VCaP (cell line): ENCODE results near the gene PRPF6.
A peak's percentile ranks its signal among the peaks of the same experiment; 100 is the strongest.

ENCODE experiments used
- H3K27ac ChIP-seq: fragments of 450-650 bp; 2 replicates; pipeline ENCODE4 v1.5.1; 2017
- TF ChIP-seq, protein P1 (sequence below): fragments of 450-650 bp; conservative IDR thresholded peaks from 2 replicates; pipeline ENCODE4 v1.5.1; 2017; ENCODE audit warnings: mild to moderate bottlenecking, moderate library complexity

Gene PRPF6

DNA sequence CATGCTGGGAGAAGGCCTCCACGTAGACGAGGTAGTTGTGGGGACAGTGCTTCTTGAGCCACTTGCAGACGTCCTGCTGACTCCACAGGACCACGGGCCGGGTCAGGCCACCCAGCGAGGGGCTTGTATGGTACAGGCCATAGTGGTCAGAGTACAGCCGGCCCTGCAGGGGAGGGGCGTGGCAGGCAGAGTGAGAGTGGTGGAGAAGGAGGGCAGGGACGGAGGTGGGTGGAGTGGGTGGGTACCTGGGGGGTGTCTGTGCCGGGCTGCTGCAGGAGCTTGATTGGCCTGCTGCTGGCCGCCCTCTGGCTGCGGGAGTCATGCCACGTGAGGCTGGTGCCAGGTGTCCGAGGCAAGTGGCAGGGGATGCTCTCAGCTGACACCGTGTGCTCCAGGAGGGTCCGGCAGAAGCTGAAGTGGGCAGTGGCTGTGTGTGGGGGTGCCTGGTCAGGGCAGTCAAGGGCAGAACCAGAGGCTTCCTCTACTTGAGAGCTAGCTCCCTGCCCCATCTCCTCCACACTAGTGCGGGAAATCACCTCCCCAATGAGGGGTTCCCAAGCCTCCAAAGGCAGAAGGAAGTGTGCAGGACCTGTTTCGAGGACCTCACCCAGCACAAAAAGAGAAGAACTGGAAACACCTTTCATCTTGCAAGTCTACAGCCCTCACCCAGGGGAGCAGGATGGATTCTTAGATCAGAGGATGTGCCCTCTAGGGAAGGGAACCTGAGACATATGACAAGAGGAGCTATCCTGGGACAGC, 3.8 kb upstream of the PRPF6 start:
- peak overlapping the region; percentile 100 for H3K27ac ChIP-seq
- TF ChIP-seq, protein P1, sequence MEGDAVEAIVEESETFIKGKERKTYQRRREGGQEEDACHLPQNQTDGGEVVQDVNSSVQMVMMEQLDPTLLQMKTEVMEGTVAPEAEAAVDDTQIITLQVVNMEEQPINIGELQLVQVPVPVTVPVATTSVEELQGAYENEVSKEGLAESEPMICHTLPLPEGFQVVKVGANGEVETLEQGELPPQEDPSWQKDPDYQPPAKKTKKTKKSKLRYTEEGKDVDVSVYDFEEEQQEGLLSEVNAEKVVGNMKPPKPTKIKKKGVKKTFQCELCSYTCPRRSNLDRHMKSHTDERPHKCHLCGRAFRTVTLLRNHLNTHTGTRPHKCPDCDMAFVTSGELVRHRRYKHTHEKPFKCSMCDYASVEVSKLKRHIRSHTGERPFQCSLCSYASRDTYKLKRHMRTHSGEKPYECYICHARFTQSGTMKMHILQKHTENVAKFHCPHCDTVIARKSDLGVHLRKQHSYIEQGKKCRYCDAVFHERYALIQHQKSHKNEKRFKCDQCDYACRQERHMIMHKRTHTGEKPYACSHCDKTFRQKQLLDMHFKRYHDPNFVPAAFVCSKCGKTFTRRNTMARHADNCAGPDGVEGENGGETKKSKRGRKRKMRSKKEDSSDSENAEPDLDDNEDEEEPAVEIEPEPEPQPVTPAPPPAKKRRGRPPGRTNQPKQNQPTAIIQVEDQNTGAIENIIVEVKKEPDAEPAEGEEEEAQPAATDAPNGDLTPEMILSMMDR: no peak

DNA sequence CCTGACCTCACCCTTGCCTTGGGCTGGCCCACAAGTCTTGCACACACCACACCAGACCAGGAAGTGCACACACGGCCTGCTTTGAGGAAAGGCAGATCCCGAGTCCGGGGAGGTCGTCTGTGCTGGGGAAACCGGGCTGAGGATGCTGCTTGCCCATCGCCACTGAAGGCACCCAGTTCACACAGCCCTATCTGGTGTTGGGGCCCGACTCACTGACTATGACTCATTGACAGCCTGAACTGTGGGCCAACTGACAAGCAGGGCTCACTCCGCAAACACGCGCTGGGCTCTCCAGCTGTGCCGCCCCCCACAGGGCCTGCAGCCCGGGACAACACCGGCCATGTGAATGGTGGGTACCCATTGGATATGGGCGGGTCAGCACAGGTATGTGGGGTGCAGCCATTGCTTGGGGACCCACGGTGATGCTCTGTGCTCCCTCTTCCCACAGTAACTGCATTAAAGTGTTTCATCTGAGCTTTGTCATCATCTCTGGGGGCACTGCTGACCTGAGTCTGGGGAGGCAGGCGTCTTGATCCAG, 3.1 kb upstream of the PRPF6 start:
- peak overlapping the region; percentile 100 for H3K27ac ChIP-seq
- TF ChIP-seq, protein P1: no peak

DNA sequence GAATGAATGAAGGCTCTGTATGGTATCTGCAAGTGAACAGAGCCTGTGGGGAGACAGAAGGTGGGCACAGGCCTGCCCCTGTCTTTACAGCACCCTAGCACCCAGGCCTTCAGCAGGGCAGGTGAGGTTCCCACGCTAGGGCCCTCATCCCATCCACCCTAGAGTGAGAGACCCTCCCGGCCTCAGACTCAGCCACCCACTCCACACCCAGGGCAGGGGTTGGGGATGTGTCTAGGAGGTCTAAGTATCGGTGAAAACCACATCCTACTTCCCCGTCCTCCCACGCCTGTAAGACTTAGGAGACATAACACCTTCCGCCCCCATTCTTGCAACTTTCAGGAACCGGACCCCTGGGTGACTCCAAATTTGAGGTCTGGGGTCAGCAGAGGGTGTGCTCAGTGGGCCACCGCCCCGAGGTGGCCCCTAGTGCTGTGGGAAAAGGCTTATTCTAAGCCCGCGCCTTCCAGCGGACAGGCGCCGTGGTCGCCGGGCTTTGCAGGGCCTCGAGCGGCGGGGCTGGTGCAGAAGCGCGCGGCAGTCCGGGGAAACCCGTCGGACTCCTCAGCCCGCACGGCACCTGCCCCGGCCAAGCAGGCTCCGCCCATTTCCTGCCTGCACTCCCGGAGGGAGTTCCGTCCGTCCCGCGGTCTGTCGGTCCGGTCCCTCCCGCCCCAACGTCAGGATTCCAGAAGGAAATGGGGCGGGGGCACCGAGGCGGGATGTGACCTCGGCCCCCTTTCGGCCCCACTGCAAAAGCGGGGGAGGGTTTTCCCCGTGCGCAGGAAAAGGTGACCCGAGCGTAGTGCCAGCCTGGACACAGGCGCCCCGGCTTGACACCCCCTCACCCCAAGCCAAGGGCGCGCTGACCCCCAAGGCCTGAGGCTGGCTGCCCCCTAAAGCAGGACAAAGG, 2.4 kb upstream of the PRPF6 start:
- peak overlapping the region; percentile 100 for H3K27ac ChIP-seq
- TF ChIP-seq, protein P1: no peak

DNA sequence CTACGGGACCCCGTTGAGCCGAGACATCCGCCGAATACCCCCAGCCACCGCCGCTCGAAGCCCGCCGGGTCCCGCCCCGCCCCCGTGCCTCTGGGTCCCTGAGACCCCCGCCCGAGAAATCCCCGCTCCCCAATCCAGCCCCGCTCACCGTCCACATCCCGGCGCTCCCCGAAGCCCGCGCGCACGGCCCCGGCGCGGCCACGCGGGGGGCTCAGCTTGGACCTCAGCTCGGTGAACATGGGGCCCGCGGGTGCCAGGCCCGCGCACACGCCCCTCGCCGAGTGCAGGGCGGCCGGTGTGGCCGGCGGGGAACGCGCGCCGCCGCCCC, 1.7 kb upstream of the PRPF6 start:
- TF ChIP-seq, protein P1: no peak
- H3K27ac ChIP-seq: peak overlapping the region; percentile 100

DNA sequence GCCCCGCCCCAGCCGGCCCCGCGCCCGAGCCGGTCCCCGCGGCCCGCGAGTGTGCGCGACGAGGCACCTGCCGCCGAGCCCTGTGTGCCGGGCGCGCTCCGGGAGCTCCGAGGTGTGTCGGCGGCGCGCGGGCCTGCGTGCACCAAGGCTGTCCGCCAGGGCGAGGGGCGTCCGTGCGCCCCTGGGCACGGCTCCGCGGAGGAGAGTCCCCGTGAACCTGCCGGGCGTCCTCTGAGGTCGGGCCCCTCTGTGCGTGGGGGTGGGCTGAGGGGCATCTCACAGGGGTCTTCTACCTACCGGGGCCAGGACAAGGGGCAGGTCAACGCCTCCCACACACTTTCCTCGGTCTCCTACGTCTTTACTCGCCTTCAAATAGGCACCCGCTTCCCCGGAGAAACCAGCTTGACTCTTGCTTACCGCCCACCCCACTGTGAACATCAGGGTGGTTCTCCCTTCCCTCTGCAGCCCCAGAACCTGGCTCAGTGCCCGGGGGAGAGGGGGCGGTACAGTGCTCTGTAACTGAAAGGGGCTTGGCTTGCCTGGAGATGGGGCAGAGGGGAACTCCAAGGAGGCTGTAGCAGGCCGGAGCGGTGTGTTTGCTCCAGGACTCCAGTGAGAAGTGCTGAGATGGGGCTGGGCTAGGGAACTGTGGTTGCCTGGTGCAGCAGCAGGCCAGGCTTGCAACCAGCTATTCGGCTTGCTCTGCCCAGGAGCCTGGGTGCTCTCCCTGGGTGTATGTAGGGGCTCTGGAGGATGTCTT, 1.2 kb upstream of the PRPF6 start, which contains the start of gene SAMD10:
Gene SAMD10 (minus strand): TSS at position 86 of the 760 bp plus-strand sequence. CDS start 175 bp downstream, outside the sequence.
- TF ChIP-seq, protein P1: peak; percentile 38
- peak within 1 kb of the TSS; percentile 100 for H3K27ac ChIP-seq

DNA sequence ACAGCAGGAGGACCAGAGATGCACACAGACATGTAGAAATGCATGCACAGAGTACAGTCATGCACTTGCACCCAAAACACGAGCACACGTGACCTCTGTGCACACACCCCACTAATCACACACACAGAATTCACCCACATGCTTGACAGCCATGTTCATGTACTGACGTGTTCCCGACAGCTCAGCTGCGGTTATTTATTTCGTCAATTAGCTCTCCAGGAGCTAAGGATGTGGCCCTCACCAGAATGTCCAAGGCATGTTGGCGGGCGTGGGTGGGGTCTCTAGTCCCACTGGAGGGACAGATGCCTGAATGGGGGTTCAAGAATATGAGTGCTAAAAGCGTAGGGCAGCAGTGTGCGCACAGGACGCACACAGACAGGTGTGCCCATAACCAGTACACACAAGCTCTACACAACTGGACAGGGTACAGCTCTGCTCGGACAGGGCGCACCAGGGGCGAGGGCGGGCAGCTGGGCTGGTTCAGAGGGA, 571 bp upstream of the PRPF6 start:
- peak overlapping the region; percentile 100 for H3K27ac ChIP-seq
- TF ChIP-seq, protein P1: no peak
